DND-41 (cell line): ENCODE results near the gene REC114.
"Not testable (repeated sequence)": the region's sequence is repeated elsewhere in the genome, so short reads cannot be mapped to it uniquely, and the experiment has no call there.

Experiments
- EZH2 ChIP-seq: IDR thresholded peaks from 3 replicates; pipeline ENCODE4 v1.6.1; 2012; ENCODE audit warnings: borderline replicate concordance, low read depth, mild to moderate bottlenecking, moderate library complexity, low read length, inconsistent platforms; ENCODE audit not compliant: severe bottlenecking
- TF ChIP-seq, protein P1 (sequence below): IDR thresholded peaks from 2 replicates; pipeline ENCODE4 v1.5.1; 2012; ENCODE audit warnings: borderline replicate concordance, low read length, moderate library complexity, mild to moderate bottlenecking; ENCODE audit not compliant: poor library complexity, severe bottlenecking; ENCODE audit errors: extremely low read depth

DNA sequence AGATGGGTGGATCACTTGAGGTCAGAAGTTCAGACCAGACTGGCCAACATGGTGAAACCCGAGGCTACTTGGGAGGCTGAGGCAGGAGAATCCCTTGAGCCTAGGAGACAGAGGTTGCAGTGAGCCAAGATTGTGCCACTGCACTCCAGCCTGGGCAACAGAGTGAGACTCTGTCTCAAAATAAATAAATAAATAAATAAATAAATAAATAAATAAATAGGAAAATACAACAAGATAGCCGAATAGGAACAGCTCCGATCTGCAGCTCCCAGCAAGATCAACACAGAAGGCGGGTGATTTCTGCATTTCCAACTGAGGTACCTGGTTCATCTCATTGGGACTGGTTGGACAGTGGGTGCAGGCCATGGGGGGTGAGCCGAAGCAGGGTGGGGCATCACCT, 4.5 kb downstream of the REC114 start:
- TF ChIP-seq, protein P1, sequence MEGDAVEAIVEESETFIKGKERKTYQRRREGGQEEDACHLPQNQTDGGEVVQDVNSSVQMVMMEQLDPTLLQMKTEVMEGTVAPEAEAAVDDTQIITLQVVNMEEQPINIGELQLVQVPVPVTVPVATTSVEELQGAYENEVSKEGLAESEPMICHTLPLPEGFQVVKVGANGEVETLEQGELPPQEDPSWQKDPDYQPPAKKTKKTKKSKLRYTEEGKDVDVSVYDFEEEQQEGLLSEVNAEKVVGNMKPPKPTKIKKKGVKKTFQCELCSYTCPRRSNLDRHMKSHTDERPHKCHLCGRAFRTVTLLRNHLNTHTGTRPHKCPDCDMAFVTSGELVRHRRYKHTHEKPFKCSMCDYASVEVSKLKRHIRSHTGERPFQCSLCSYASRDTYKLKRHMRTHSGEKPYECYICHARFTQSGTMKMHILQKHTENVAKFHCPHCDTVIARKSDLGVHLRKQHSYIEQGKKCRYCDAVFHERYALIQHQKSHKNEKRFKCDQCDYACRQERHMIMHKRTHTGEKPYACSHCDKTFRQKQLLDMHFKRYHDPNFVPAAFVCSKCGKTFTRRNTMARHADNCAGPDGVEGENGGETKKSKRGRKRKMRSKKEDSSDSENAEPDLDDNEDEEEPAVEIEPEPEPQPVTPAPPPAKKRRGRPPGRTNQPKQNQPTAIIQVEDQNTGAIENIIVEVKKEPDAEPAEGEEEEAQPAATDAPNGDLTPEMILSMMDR: not testable (repeated sequence)
- TF ChIP-seq EZH2: not testable (repeated sequence)
